Stomach (tissue), 9 donors: Measurements from ENCODE around the gene FEM1C. TPM values are rescaled to one million over a fixed set of nuclear protein-coding genes. Genes with fewer than 3 reads are reported as not detected.
A peak's percentile ranks its signal among the peaks of the same experiment; 100 is the strongest.

Experiments used
- DNase-seq, 2 donors: peaks; one replicate each; pipeline versions ENCODE4 v3.0.0 to v3.0.0-alpha.2; 2013 to 2019
- H3K27ac ChIP-seq, 5 donors: fragments of 200-600 bp in 4 of 5; sonication (generic) in 4 of 5; one replicate each; pipeline ENCODE4 v1.5.1; 2013 to 2019; ENCODE audit warnings: mild to moderate bottlenecking in 1 of 5, moderate library complexity in 1 of 5
- H3K27me3 ChIP-seq, 3 donors: fragments of 200-600 bp; sonication (generic); one replicate each; pipeline ENCODE4 v1.5.1; 2017 to 2019; ENCODE audit warnings: mixed run types in 1 of 3
- H3K36me3 ChIP-seq, 4 donors: fragments of 200-600 bp; sonication (generic); 1 replicate in 3 of 4; 2 replicates in 1 of 4; pipeline ENCODE4 v1.5.1; 2016 to 2019
- H3K4me1 ChIP-seq, 4 donors: fragments of 200-600 bp; sonication (generic); one replicate each; pipeline ENCODE4 v1.5.1; 2016 to 2019
- H3K4me3 ChIP-seq, 4 donors: fragments of 200-600 bp; sonication (generic) in 3 of 4; one replicate each; pipeline ENCODE4 v1.5.1; 2016 to 2019; ENCODE audit warnings: mild to moderate bottlenecking in 1 of 4
- H3K9me3 ChIP-seq, 4 donors: fragments of 200-600 bp; sonication (generic); one replicate each; pipeline ENCODE4 v1.5.1; 2016 to 2019
- EP300 ChIP-seq: sonication (generic); formaldehyde crosslinking; IDR thresholded peaks from one replicate; pipeline ENCODE4 v1.6.1; 2017; ENCODE audit warnings: antibody characterized with exemption
- POLR2A ChIP-seq, 4 donors: fragments of 450-650 bp; IDR thresholded peaks; one replicate each; pipeline ENCODE4 v1.6.1; 2016; ENCODE audit warnings: antibody characterized with exemption in 4 of 4, control low read depth in 2 of 4, mild to moderate bottlenecking in 1 of 4, moderate library complexity in 1 of 4
- POLR2AphosphoS5 ChIP-seq, 3 donors: sonication (generic); formaldehyde crosslinking; IDR thresholded peaks; one replicate each; pipeline ENCODE4 v1.6.1; 2016; ENCODE audit warnings: antibody characterized with exemption in 3 of 3
- WGBS, 5 donors: extraction: QIAGEN DNeasy Blood & Tissue Kit in 3 of 5; methylation state at CpG; one replicate each; pipeline versions ENCODE4 v1.1.5 to v1.1.7; 2013 to 2018; 5-methylcytosine and 5-hydroxymethylcytosine counted together
- intact Hi-C: fragments of 100-400 bp; cut with DNase I; formaldehyde crosslinking; loops from one replicate; pipeline ENCODE4 v1.15.1; 2023; ENCODE audit warnings: low total_unique reads
- polyA plus RNA-seq, 3 donors: library from polyadenylated mRNA; stranded (reverse); fragments of 200-250 nt; gene quantifications; one replicate each; pipeline ENCODE4 v1.2.3, GENCODE V29; 2013
- small RNA-seq, 4 donors: library from RNA; depleted of rRNA; stranded (forward); fragments of <200 nt; gene quantifications; one replicate each; pipeline ENCODE3, GENCODE V24; 2016
- total RNA-seq, 5 donors: library from RNA; depleted of rRNA; stranded (reverse); fragments of >200 nt; gene quantifications; one replicate each; pipeline versions ENCODE4 v1.1.0 to v1.2.3, GENCODE V29; 2014 to 2016
- TF ChIP-seq, protein P1 (sequence below), 7 experiments: fragments of 450-650 bp in 4 of 7; fragments of 200-600 bp in 3 of 7; sonication (generic) in 3 of 7; IDR thresholded peaks; one replicate each; pipeline ENCODE4 v1.5.1; 2016 to 2019; ENCODE audit warnings: antibody characterized with exemption in 7 of 7, control low read depth in 2 of 7, mild to moderate bottlenecking in 1 of 7
- donor health status: healthy with polysubstance abuse.
- donor health status: Bipolar disorder and iron deficiency.
- donor health status: healthy.

The FEM1C gene
- total and polyA plus RNA-seq, 8 donors, result 5.9 to 55.6 (median 21.7) TPM

DNA sequence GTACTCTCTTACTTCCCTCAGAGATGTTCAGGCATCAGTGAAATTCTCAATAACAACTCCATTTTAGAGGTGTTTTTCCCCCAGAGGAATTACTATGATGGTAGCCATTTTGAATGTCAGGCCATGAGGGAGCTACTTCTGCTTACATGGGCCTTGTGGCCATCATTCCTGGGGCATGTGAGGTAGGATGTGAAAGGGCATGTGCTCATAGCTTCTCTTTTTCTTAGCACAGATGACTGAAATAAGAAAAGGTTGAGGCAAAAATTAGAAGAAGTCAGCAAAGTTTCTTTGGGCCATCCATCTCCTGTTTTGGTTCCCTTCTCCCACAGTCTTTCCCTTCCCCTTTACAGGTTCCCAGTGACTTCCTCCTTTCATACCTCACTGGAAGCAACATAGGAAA, 68.8 kb downstream of the FEM1C start:
- DNase-seq, result no peak

DNA sequence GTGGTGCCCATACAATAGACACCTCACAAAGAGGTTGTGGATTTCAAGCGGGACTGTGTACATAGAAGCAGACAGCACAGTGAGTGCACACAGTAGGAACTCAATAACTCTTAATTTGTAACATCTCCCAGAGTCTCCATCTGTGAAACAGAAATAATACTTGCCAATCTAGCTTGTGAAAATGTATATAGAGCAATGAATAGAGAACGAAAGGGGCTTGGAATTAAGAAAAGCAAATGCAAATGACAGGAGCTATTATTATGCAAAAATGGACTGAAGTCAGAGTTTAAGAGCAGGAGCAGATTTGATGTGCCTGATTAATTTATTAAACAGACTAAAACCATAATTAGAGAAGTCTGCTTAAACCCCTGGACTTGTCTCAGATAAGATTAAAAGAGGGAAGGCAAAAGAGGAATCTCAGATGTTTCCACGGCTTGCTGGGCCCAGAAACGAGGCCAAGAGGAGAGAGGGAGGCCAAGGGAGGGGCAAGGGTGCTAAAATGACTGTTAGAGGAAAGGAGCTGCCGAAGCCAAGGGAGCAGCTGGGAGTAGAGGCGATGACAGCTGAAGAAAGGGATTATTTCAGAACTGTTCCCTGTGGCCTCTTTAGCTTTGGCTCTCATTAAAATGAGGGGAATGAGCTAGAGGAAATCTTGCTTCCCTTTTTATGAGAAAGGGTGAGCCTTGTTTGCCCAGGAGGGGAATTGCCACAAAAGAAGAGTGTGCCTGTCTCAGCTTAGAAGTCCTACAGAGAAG, 72.1 kb downstream of the FEM1C start:
- TF ChIP-seq EP300 (no peak), POLR2AphosphoS5 (IDR thresholded peaks at IDR 0.05) (no peak)
- TF ChIP-seq, protein P1, sequence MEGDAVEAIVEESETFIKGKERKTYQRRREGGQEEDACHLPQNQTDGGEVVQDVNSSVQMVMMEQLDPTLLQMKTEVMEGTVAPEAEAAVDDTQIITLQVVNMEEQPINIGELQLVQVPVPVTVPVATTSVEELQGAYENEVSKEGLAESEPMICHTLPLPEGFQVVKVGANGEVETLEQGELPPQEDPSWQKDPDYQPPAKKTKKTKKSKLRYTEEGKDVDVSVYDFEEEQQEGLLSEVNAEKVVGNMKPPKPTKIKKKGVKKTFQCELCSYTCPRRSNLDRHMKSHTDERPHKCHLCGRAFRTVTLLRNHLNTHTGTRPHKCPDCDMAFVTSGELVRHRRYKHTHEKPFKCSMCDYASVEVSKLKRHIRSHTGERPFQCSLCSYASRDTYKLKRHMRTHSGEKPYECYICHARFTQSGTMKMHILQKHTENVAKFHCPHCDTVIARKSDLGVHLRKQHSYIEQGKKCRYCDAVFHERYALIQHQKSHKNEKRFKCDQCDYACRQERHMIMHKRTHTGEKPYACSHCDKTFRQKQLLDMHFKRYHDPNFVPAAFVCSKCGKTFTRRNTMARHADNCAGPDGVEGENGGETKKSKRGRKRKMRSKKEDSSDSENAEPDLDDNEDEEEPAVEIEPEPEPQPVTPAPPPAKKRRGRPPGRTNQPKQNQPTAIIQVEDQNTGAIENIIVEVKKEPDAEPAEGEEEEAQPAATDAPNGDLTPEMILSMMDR (IDR thresholded peaks at IDR 0.05), result no peak

More for the DNA sequence above, 68.8 kb downstream of the FEM1C start:
- H3K4me3 ChIP-seq, result no peak overlapping the region
- TF ChIP-seq, protein P1 (IDR thresholded peaks at IDR 0.05), result no peak
- TF ChIP-seq EP300, result no peak
- intact Hi-C loops, result no loop called here
- H3K27me3 ChIP-seq, result no peaks in the 10 kb centered on the region
- H3K9me3 ChIP-seq, result no peaks in the 10 kb centered on the region
- peaks cover 0 to 18% (median 6%) of the 10 kb centered on the region in 4 donors for H3K4me1 ChIP-seq
- no peak overlapping the region for H3K27ac ChIP-seq
- no peaks in the 10 kb centered on the region for H3K36me3 ChIP-seq

DNA sequence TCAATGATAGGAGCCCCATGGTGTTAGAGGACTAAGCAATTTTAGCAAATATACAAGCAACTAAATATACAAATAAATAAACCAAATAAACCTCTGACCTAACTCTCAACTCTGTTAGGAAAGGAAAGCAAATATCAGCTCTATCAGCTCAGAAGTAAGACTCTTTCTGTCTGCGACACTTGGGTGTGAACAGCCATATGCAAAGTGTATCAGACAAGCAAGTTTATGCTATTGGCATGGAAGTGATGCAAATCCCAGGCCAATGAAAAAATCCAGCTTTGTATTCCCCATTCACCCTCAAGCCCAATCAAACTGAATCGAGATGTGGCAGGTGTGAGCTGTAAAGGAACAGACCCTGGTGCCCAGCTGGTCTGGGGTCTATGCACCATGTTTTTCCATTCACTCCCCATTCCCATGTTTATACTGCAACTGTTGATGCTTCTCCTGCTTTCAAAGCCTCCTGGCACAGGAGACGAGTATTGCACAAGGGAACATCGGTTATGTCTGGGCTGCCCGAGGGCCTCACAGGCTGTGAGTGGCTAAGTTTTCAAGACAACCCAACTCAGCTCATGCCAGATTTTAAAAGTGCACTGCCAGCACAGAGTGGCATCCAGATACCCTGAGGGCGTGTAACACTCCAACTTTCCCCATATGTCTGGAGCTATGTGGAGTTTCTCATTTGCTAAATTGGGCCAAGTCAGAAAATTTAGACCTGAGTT, 73.1 kb downstream of the FEM1C start:
- WGBS, 5 donors, result 76 to 90% (median 80%) methylated on average over 6 of the region's 6 CpGs
- Histone ChIP-seq H3K27ac (no peak overlapping the region), H3K27me3 (no peaks in the 10 kb centered on the region), H3K9me3 (no peaks in the 10 kb centered on the region), H3K36me3 (no peaks in the 10 kb centered on the region), H3K4me1 (peaks cover 0 to 25% (median 6%) of the 10 kb centered on the region in 4 donors), H3K4me3 (no peak overlapping the region)
- intact Hi-C loops, result no loop called here
- no peak for DNase-seq
- no peak for TF ChIP-seq POLR2A (IDR thresholded peaks at IDR 0.05)
- TF ChIP-seq EP300, result no peak
- peak in 1 of 3 donors; percentile 33 for TF ChIP-seq POLR2AphosphoS5 (IDR thresholded peaks at IDR 0.05)
- TF ChIP-seq, protein P1 (IDR thresholded peaks at IDR 0.05), result no peak

More for the DNA sequence above, 72.1 kb downstream of the FEM1C start:
- Histone ChIP-seq H3K4me3 (no peak overlapping the region), H3K27me3 (no peaks in the 10 kb centered on the region), H3K36me3 (no peaks in the 10 kb centered on the region), H3K4me1 (peaks cover 0 to 20% (median 6%) of the 10 kb centered on the region in 4 donors), H3K9me3 (no peaks in the 10 kb centered on the region), H3K27ac (no peak overlapping the region)
- DNase-seq, result peak in 1 of 2 donors; percentile 44
- intact Hi-C loops, result no loop called here
- WGBS, 5 donors, result 43 to 64% (median 60%) methylated on average over 6 of the region's 6 CpGs

DNA sequence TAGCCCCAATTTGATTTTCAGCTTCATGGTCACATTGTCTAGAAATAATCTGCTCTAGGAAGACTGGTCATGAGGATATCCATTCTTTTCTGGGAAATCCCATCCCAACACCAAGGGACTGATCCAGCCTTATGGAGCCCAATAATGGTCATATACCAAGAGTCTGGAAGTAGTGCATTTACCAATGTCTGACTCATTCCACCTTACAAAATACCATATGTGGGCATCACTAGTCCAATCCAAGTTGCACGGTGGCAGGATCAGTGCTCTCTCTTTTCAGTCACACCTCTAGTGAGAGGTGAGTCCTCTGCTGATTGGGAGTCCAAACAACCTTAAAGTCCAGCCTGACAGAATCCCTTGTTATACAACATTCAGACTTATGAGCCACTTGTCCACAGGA, 73.7 kb downstream of the FEM1C start:
- H3K9me3 ChIP-seq, result no peaks in the 10 kb centered on the region
- 67 to 91% (median 86%) methylated on average over 1 of the region's 1 CpG for WGBS, 5 donors
- no peaks in the 10 kb centered on the region for H3K27me3 ChIP-seq
- no peak overlapping the region for H3K27ac ChIP-seq
- peaks cover 0 to 25% (median 6%) of the 10 kb centered on the region in 4 donors for H3K4me1 ChIP-seq
- intact Hi-C loops, result no loop called here
- DNase-seq, result no peak
- TF ChIP-seq EP300 (no peak), POLR2AphosphoS5 (IDR thresholded peaks at IDR 0.05) (no peak), POLR2A (IDR thresholded peaks at IDR 0.05) (no peak)
- TF ChIP-seq, protein P1 (IDR thresholded peaks at IDR 0.05), result no peak
- no peak overlapping the region for H3K4me3 ChIP-seq
- H3K36me3 ChIP-seq, result no peaks in the 10 kb centered on the region

Small RNA genes within 50 kb of the gene (small RNA-seq; reads per million reads assigned to genes)
- 0 reads per million in 4 donors for gene AC008628.1
- 0 reads per million in 4 donors for gene AC008628.2

Other genes with a start within 250 kb of the FEM1C start
- 10 to 100 TPM in 2 of 5 donors, 1 to 10 TPM in 3; 5.9 to 70.1 (median 7.0) TPM for gene CCDC112, start 248.1 kb downstream of the FEM1C start, total RNA-seq
- gene CCDC112, start 248.1 kb downstream of the FEM1C start, polyA plus RNA-seq, result 1 to 10 TPM; 5.2 to 8.1 (median 5.7) TPM
- gene TICAM2, start 57.7 kb upstream of the FEM1C start, total RNA-seq, result 1 to 10 TPM in 2 of 5 donors, not detected in 3; 2.4 to 9.9 TPM
- gene TICAM2, start 57.7 kb upstream of the FEM1C start, polyA plus RNA-seq, result 1 to 10 TPM; 1.4 to 3.5 (median 2.3) TPM
- gene TMED7, start 81.3 kb upstream of the FEM1C start, total RNA-seq, result 100 to 1,000 TPM in 2 of 5 donors, 10 to 100 TPM in 2, 1 to 10 TPM in 1; 9.8 to 169 (median 54.3) TPM
- 10 to 100 TPM; 12.8 to 16.5 (median 13.9) TPM for gene TMED7, start 81.3 kb upstream of the FEM1C start, polyA plus RNA-seq